Activated T-cell treated with anti-CD3 and anti-CD28 coated beads, Interleukin-2, amount 50 U/mL, for 48 hours (primary cell): ENCODE data around the gene SLC7A8.
"Not testable (repeated sequence)": the region's sequence is repeated elsewhere in the genome, so short reads cannot be mapped to it uniquely, and the experiment has no call there.

ENCODE experiments used
- DNase-seq, 2 experiments: peaks; one replicate each; pipeline ENCODE4 v3.0.0-alpha.2; 2020

The SLC7A8 gene

GRCh38 chr14:23183479-23183878 is at the start of gene SLC7A8:
TSS of gene SLC7A8 (minus strand) at chr14:23183660. CDS start at chr14:23182914, 746 bp downstream.
- peak; percentile 44 to 48 for DNase-seq

- not testable (repeated sequence) for DNase-seq
Observed at GRCh38 chr14:23232241-23232808, 48.9 kb upstream of the SLC7A8 start.

- no peak for DNase-seq
Observed at GRCh38 chr14:23228812-23229211, 45.4 kb upstream of the SLC7A8 start.

GRCh38 chr14:23227566-23227965 is 44.1 kb upstream of the SLC7A8 start:
- no peak for DNase-seq

DNA sequence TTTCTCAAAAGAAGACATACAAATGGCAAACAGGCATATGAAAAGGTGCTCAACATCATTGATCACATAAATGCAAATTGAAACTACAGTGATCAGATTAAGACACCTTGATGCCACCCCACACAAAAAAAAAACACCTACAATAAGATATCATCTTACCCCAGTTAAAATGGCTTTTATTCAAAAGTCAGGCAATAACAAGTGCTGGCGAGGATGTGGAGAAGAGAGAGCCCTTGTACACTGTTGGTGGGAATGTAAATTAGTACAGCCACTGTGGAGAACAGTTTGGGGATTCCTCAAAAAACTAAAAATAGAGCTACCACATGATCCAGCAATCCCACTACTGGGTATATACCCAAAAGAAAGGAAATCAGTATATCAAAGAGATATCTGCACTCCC is 41.5 kb upstream of the SLC7A8 start:
- DNase-seq: not testable (repeated sequence)

GRCh38 chr14:23219075-23219474 is 35.6 kb upstream of the SLC7A8 start:
- DNase-seq: no peak

- DNase-seq: no peak
Observed at GRCh38 chr14:23217032-23218020, 33.9 kb upstream of the SLC7A8 start.

DNA sequence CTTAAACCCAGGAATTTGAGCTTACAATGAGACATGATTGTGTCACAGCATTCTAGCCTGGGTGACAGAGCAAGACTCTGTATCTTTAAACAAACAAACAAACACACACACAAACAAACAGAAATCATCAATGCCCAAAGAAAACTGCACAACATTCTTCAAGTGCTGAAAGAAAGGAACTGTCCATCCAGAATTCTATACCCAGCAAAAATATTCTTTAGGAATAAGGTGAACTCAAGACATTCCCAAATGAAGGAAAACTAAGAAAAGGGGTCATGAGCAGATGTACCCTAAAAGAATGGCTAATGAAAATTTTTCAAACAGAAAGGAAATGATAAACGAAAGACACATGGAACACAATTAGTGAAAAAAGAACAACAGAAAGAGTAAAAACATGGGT is 32.0 kb upstream of the SLC7A8 start:
- no peak for DNase-seq

- no peak for DNase-seq
Observed at GRCh38 chr14:23209651-23210423, 26.4 kb upstream of the SLC7A8 start.

DNA sequence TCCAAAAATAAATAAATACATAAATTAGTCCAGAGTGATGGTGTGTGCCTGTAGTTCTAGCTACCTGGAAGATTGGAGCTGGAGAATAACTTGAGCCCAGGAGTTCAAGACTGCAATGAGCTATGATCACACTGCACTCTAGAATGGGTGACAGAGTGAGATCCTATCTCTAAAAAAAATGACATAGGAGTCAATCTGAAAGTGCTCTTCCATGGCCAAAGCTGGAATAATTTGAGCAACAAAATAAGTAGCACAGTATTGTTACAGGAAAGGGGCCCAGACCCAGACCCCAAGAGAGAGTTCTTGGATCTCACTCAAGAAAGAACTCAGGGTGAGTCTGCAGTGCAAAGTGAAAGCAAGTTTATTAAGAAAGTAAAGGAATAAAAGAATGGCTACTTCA is 24.9 kb upstream of the SLC7A8 start:
- DNase-seq: no peak

DNA sequence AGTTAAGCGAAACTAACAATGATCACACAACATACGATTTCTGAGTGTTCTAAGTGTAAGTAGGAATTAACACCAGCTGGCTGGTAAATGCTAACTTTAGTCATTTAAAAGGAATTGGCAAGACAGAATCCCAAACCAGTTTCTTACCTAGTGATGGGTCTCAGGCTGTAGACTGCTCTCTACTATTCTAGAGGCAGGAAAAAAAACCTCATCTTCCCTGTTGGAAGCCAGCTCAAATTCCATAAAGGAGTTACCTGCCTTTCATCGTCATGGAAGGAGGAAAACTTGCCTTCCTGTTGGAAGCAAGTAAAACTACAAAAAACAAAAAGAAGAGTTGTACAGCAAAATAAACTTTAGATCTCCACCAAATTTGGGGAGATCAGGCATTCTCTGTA is 23.7 kb upstream of the SLC7A8 start:
- DNase-seq: no peak

DNA sequence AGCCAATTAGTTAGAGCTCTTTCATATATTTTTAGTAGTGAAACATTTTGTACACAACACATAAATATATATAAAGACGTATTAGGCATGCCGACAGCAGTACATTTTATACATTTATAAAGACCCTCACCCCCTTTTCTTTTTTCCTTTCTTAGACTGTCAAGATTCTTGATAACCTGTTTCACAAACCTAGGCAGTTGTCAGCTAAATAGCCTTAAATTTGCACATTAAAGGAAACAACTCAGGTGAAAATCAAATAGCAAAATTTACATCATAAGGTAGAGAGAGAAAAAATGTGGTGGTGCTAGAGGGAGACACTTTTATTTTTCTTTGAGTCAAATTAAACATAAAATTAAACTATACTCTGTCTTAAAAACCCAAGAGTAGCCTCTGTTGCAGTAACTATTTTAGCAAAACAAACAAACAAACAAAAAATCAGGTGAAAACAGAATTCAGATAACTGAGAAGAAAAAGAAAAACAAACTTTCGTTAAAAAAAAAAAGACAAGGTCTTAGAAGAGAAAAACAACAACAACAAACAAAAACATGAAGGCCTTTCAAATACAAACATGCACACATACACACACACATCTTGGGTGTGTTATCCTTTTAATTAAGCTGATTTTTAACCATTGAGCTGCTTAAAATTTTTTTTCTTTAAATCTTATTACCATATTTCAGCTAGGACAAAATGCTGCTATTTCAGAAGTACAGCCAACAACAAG is 23.1 kb upstream of the SLC7A8 start:
- DNase-seq: no peak

- no peak for DNase-seq
Observed at GRCh38 chr14:23202001-23202400, 18.5 kb upstream of the SLC7A8 start.

GRCh38 chr14:23199141-23199540 is 15.7 kb upstream of the SLC7A8 start:
- not testable (repeated sequence) for DNase-seq

DNA sequence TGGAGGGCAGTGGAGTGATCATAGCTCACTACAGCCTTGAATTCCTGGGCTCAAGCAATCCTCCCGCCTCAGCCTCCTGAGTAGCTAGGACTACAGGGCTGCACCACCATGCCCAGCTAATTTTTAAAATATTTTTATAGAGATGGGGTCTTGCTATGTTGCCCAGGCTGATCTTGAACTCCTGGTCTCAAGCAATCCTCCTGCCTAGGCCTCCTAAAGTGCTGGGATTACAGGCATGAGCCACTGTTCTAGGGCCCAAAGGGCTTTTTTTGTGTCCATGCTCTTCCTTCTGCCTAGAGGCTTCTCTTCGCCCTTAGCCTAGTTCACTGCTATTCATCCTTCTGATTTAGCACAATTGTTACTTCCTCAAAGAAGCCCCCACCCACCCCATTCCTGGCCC is 13.0 kb upstream of the SLC7A8 start:
- not testable (repeated sequence) for DNase-seq

DNA sequence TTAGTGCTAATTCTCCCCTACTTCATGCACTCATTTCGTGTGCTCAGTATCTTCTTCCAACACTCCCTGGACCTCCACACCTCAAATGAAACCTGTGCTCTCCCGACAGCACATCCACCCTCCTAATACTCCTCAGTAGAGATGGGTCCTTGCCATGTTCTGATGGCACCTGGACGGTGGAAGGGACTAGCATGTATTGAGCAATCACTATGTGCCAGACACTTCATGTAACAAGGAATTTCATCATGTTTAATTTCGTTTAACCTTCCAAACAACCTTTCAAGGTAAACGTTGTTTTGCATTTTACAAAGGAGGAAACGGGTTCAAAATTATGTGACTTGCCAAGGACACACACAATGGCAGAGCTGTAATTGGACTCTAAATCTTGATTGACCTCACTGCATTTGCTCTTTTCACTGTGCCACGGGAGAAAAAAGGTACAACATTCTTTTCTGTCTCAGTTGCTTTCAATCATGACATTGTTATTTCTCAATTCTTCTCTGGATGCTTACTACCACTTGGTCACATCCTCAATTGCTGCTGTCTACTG is 12.2 kb upstream of the SLC7A8 start:
- DNase-seq: no peak

DNA sequence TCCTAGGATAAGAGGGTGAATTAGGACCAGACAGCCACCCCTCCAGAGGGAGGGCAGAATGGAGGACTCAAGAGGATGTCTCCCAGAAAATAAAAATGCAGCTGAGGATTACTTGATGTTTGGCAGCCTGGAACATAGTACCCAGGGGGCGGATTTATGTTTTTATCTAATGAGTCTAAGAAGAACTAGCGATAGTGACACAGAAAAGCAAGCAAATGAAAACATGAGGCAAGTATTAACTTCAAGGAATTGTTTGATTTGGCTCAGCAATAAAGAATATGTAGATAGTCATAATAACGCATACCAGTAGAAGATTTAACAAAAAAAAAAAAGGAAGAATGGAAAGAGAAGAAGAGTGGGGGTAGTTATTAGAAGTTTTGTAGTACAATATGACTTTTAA is 10.0 kb upstream of the SLC7A8 start:
- no peak for DNase-seq

DNA sequence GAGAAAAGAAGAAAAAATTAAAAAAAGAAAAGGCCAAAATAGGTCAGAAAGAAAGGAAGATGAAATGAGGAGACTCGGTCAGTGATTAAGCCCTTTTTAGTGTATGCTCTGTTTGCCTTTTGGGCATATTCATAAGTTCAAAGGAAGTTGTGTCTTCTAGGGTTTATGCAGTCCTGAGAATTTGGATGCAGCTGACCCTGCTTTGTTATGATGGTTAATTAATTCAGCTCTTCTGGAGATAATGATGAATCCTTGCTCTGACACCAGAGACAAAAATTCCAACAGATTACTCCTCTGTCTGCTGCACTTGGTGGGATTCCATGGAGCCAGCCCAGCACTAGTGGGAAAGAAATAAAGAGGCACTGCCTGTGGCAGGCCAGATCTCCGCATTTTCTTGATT is 4.5 kb upstream of the SLC7A8 start:
- DNase-seq: no peak

DNA sequence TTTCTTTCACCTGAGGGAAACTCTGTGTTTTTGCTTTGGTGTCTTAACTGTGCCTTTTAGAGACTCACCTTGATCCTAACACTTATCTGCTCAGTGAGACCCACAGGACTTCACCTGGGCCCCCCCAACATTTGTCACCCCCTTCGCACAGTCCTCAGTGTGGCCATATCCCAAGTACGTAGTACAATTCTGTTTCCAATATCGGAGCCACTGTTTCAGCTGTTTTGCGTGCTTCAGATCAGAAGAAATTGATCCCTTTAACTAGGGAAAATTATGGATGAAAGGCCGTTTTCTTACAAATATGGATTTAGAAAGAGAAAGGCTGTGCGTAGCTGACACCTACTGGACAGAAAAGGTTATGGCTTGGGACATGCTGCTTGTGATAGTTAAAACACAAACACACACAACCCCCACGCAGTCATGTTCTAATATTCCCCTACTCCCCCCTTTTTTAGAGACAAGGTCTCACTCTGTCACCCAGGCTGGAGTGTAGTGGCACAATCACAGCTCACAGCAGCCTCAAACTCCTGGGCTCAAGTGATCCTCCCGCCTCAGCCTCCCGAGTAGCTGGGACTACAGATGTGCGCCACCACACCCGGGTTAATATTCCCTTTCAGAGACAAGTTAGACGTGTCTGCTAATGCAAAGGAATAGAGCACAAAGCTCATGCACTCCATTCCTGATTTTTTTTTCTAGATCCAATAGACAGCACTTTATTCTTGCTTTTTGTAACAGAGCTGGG is 3.6 kb upstream of the SLC7A8 start:
- no peak for DNase-seq

GRCh38 chr14:23185063-23185462 is 1.6 kb upstream of the SLC7A8 start:
- no peak for DNase-seq

- no peak for DNase-seq
Observed at GRCh38 chr14:23183158-23183470, 346 bp downstream of the SLC7A8 start.
